ENCODE results near the gene ME1. TPM values are rescaled to one million over a fixed set of nuclear protein-coding genes. Genes with fewer than 3 reads are reported as not detected.

The ME1 gene
- total and polyA plus RNA-seq, 2 of the 13 experiments (the other 11 are each of a cell fraction or from before 2014, with no cell fraction given), result not detected

- ChIA-PET POLR2A (no interaction called here), CTCF (ENCODE audit: low intra/inter-chr PET ratio, low total read pairs) (no interaction called here)
- no peak overlapping the region for H3K4me2 ChIP-seq (ENCODE audit: low read depth, low read length)
- in situ Hi-C loops (cut with HindIII; ENCODE audit: extremely low pct_ligation_motif_present, low pct_unique_long_range_greater_than_20kb), result loop anchor here (5.0 kb wide), 1 partner anchor 150 kb away; the partner anchor contains the start of genes DOP1A and UBE3D
- H3K79me2 ChIP-seq (ENCODE audit: insufficient read depth, low read length), result no peaks in the 10 kb centered on the region
- no TSS peak for BruUV-seq (replicated peaks)
- H3K27me3 ChIP-seq (ENCODE audit: control insufficient read depth in 1 of 2, insufficient read depth in 2 of 2, low read length in 2 of 2), result no peaks in the 10 kb centered on the region; a peak in 1 of 5 replicates
- no peaks in the 10 kb centered on the region for H3K4me1 ChIP-seq (ENCODE audit: insufficient read depth, low read length)
- no peak overlapping the region for H2AFZ ChIP-seq (ENCODE audit: low read length)
- no peaks in the 10 kb centered on the region for H3K9me3 ChIP-seq (ENCODE audit: low read length)
- H3K36me3 ChIP-seq (replicated peaks in 1 of 2; ENCODE audit: control insufficient read depth in 1 of 2, insufficient read depth in 2 of 2, low read length in 2 of 2), result no peaks in the 10 kb centered on the region
- DNase-seq (ENCODE audit: low spot score), result no peak
- no peaks in the 10 kb centered on the region for H4K20me1 ChIP-seq (ENCODE audit: insufficient read depth, low read length)
- no peak overlapping the region for H3K27ac ChIP-seq (ENCODE audit: extremely low read length, insufficient read depth, low read length)
- intact Hi-C loops (cut with micrococcal nuclease; ENCODE audit: unreplicated experiment), result loop anchor here (5.0 to 10.0 kb wide), 2 partner anchors 55 to 962 kb away; no protein-coding TSS in a partner anchor
- H3K4me3 ChIP-seq (replicated peaks in 1 of 3; ENCODE audit: insufficient read depth in 1 of 3, low read depth in 2 of 3, low read length in 3 of 3), result no peak overlapping the region
- no peak for FAIRE-seq
- ATAC-seq, result no peak
- TF ChIP-seq HHEX (CRISPR knock-in tag; IDR thresholded peaks at IDR 0.05), result no peak
- no peak for TF ChIP-seq ZNF24 (IDR thresholded peaks at IDR 0.05)
- TF ChIP-seq, protein P1, sequence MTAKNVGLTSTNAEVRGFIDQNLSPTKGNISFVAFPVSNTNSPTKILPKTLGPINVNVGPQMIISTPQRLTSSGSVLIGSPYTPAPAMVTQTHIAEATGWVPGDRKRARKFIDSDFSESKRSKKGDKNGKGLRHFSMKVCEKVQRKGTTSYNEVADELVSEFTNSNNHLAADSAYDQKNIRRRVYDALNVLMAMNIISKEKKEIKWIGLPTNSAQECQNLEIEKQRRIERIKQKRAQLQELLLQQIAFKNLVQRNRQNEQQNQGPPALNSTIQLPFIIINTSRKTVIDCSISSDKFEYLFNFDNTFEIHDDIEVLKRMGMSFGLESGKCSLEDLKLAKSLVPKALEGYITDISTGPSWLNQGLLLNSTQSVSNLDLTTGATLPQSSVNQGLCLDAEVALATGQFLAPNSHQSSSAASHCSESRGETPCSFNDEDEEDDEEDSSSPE (CRISPR knock-in tag; IDR thresholded peaks at IDR 0.05), result no peak
- TF ChIP-seq MTA3 (CRISPR knock-in tag; IDR thresholded peaks at IDR 0.05), result no peak
- no peak for TF ChIP-seq TCF7L2 (IDR thresholded peaks at IDR 0.05; ENCODE audit: low read depth, low read length)
- TF ChIP-seq ZNF513 (CRISPR knock-in tag; conservative IDR thresholded peaks at IDR 0.05), result no peak
- no peak for TF ChIP-seq REL (CRISPR knock-in tag; conservative IDR thresholded peaks at IDR 0.05)
- TF ChIP-seq MYPOP (CRISPR knock-in tag; IDR thresholded peaks at IDR 0.05), result no peak
- no peak for TF ChIP-seq ZFP62 (CRISPR knock-in tag; IDR thresholded peaks at IDR 0.05)
- no peak for TF ChIP-seq ZNF615 (CRISPR knock-in tag; IDR thresholded peaks at IDR 0.05; ENCODE audit: borderline replicate concordance)
- TF ChIP-seq LCORL (IDR thresholded peaks at IDR 0.05), result no peak
- TF ChIP-seq LCORL (CRISPR knock-in tag; IDR thresholded peaks at IDR 0.05), result no peak
- TF ChIP-seq ZNF501 (CRISPR knock-in tag; IDR thresholded peaks at IDR 0.05), result no peak
- TF ChIP-seq, protein P2, sequence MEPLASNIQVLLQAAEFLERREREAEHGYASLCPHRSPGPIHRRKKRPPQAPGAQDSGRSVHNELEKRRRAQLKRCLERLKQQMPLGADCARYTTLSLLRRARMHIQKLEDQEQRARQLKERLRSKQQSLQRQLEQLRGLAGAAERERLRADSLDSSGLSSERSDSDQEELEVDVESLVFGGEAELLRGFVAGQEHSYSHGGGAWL (CRISPR knock-in tag; IDR thresholded peaks at IDR 0.05), result no peak
- no peak for TF ChIP-seq MLXIP (CRISPR knock-in tag; IDR thresholded peaks at IDR 0.05; ENCODE audit: borderline replicate concordance)
- no peak overlapping the region for H3K9ac ChIP-seq (ENCODE audit: insufficient read depth, low read depth, low read length)
Measured at GRCh38 chr6:83216806-83217205, 214.0 kb downstream of the ME1 start.
